ENCODE measurements around the gene LMBR1L.

LMBR1L gene

GRCh38 chr12:49059299-49060171 lies 51.1 kb downstream of the LMBR1L start:
- no peak for DNase-seq (ENCODE audit: low read depth)
- TF ChIP-seq CTCF (conservative IDR thresholded peaks at IDR 0.05; ENCODE audit: control insufficient read depth, insufficient read depth, low read depth, low read length) = no peak

GRCh38 chr12:49059045-49059298 lies 51.7 kb downstream of the LMBR1L start:
- no peak for DNase-seq (ENCODE audit: low read depth)
- H3K4me3 ChIP-seq (ENCODE audit: control insufficient read depth, low read depth, low read length) = peak overlapping the region; percentile 91
- no peak for TF ChIP-seq CTCF (conservative IDR thresholded peaks at IDR 0.05; ENCODE audit: control insufficient read depth, insufficient read depth, low read depth, low read length)

More at GRCh38 chr12:49059299-49060171, 51.1 kb downstream of the LMBR1L start:
- H3K4me3 ChIP-seq (ENCODE audit: control insufficient read depth, low read depth, low read length) = peak overlapping the region; percentile 91

- peak overlapping the region; percentile 91 for H3K4me3 ChIP-seq (ENCODE audit: control insufficient read depth, low read depth, low read length)
- TF ChIP-seq CTCF (conservative IDR thresholded peaks at IDR 0.05; ENCODE audit: control insufficient read depth, insufficient read depth, low read depth, low read length) = no peak
- no peak for DNase-seq (ENCODE audit: low read depth)
These were observed 52.1 kb downstream of the LMBR1L start for GRCh38 chr12:49058366-49059044.

- H3K4me3 ChIP-seq (ENCODE audit: control insufficient read depth, low read depth, low read length) = peak overlapping the region; percentile 91
- no peak for DNase-seq (ENCODE audit: low read depth)
- no peak for TF ChIP-seq CTCF (conservative IDR thresholded peaks at IDR 0.05; ENCODE audit: control insufficient read depth, insufficient read depth, low read depth, low read length)
These were observed 52.8 kb downstream of the LMBR1L start for GRCh38 chr12:49057888-49058287.

- peak; percentile 86 for DNase-seq (ENCODE audit: low read depth)
- TF ChIP-seq CTCF (conservative IDR thresholded peaks at IDR 0.05; ENCODE audit: control insufficient read depth, insufficient read depth, low read depth, low read length) = no peak
- H3K4me3 ChIP-seq (ENCODE audit: control insufficient read depth, low read depth, low read length) = peak overlapping the region; percentile 91
These were observed 54.5 kb downstream of the LMBR1L start for GRCh38 chr12:49055978-49056754.

GRCh38 chr12:49055092-49055491 lies 55.6 kb downstream of the LMBR1L start:
- H3K4me3 ChIP-seq (ENCODE audit: control insufficient read depth, low read depth, low read length) = no peak overlapping the region
- no peak for TF ChIP-seq CTCF (conservative IDR thresholded peaks at IDR 0.05; ENCODE audit: control insufficient read depth, insufficient read depth, low read depth, low read length)
- DNase-seq (ENCODE audit: low read depth) = no peak
